Pancreas (tissue), 10 donors: ENCODE data around the gene USP13. TPM values are rescaled to one million over a fixed set of nuclear protein-coding genes. Genes with fewer than 3 reads are reported as not detected.

Experiments used
- ATAC-seq, 4 donors: fragments of 200-7000 bp; cut with Tn5 transposase; one replicate each; pipeline versions ENCODE4 v1.8.0 to v1.9.1; 2020; ENCODE audit warnings: mild to moderate bottlenecking in 4 of 4, moderate library complexity in 4 of 4
- DNase-seq, 6 donors: peaks; one replicate each; pipeline ENCODE4 v3.0.0-alpha.2; 2020
- FAIRE-seq: peaks from 2 replicates; lab custom pipeline; 2012; peaks lifted over from hg19 to GRCh38; lab: Jason Lieb, UNC
- H3K27ac ChIP-seq, 4 donors: fragments of 200-600 bp; sonication (generic); 1 replicate in 3 of 4; 2 replicates in 1 of 4; pipeline versions ENCODE4 v1.5.0 to v1.8.0; 2020
- H3K27me3 ChIP-seq, 4 donors: fragments of 200-600 bp; one replicate each; pipeline ENCODE4 v1.8.0; 2021
- H3K36me3 ChIP-seq, 3 donors: fragments of 200-600 bp; sonication (generic) in 1 of 3; one replicate each; pipeline versions ENCODE4 v1.5.0 to v1.8.0; 2020 to 2021
- H3K4me1 ChIP-seq, 3 donors: fragments of 200-600 bp; one replicate each; pipeline ENCODE4 v1.8.0; 2021
- H3K4me3 ChIP-seq, 4 donors: fragments of 200-600 bp; sonication (generic) in 2 of 4; one replicate each; pipeline versions ENCODE4 v1.5.0 to v1.8.0; 2020 to 2021
- H3K9me3 ChIP-seq, 4 donors: fragments of 200-600 bp; one replicate each; pipeline ENCODE4 v1.8.0; 2021
- WGBS, 2 donors: extraction: QIAGEN DNeasy Blood & Tissue Kit; methylation state at CpG; one replicate each; pipeline ENCODE4 v1.1.7; 2013; 5-methylcytosine and 5-hydroxymethylcytosine counted together
- intact Hi-C, 3 donors: fragments of 100-400 bp; cut with DNase I; formaldehyde crosslinking; loops; one replicate each; pipeline versions ENCODE4 v1.11.1 to v1.14.2; 2022
- polyA plus RNA-seq, 2 donors: library from polyadenylated mRNA; stranded (reverse); fragments of 200-250 nt; gene quantifications; one replicate each; pipeline ENCODE4 v1.2.3, GENCODE V29; 2013
- total RNA-seq, 6 donors: library from RNA; stranded (reverse); fragmentation: NEBNext Ultra II Directional in 4 of 6; extraction: Animal tissue kit (Norgen Biotek cat#: 25700) in 4 of 6; gene quantifications; one replicate each; pipeline versions ENCODE4 v1.2.1 to v1.2.4, GENCODE V29; 2021 to 2023
- TF ChIP-seq, protein P1 (sequence below), 4 donors: fragments of 200-600 bp; sonication (generic) in 3 of 4; IDR thresholded peaks; one replicate each; pipeline versions ENCODE4 v1.5.0 to v1.8.0; 2021; ENCODE audit warnings: antibody characterized with exemption in 4 of 4
- donor health status: healthy with polysubstance abuse.
- donor health status: DM: no; HTN: no; CAD: no; lungs with moderate emphysema.
- donor health status: DM: no; HTN: no; CAD: no.
- donor health status: control.
- donor health status: control.
- donor health status: Bipolar disorder and iron deficiency.
- donor health status: DM: yes; HTN: yes; CAD: no.
- donor health status: DM: no; HTN: no; CAD: no.
- donor health status: DM: no; HTN: no; CAD: no.
- donor health status: DM: yes; HTN: yes; CAD: no.

Gene USP13
- total and polyA plus RNA-seq, 8 donors: 1.1 to 6.1 (median 4.8) TPM

DNA sequence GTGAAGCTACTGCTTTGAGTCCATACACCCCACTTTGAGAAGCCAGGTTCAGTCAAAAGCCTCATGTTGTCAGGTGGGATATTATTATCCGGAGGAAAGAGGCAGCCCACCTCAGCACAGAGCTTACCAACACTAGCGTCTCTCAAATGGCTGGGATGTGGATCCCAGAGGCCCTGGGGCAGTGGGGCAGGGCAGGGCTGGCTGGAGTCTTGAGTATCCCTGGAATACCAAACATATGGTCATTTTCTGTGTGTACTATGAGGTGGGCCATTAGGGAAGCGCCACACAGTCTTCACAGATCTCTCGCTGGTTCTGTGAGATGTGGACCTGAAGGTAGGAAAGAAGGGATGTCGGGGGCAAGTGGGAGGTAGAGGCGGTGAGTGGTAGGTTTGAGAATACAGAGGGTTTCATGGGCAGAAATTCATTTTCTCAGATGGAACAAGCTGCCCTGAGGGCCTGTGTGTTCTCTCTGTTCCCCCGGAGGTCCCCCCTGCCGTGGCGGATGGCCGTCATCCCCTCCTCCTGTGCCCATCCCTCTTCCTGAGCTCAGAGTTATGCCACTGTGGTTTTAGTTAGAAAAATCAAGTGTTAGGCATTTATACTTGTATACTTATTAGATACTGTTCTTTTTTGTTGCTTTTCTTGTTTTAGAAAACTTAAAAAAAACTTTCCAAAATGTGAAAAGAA, 66.4 kb downstream of the USP13 start:
- FAIRE-seq (no peak), ATAC-seq (no peak), DNase-seq (no peak)
- 96% methylated on average over 10 of the region's 10 CpGs for WGBS, 2 donors
- Histone ChIP-seq H3K36me3 (no peaks in the 10 kb centered on the region), H3K4me3 (no peak overlapping the region), H3K27ac (no peak overlapping the region), H3K27me3 (no peaks in the 10 kb centered on the region), H3K9me3 (no peaks in the 10 kb centered on the region), H3K4me1 (no peaks in the 10 kb centered on the region)
- intact Hi-C loops: no loop called here
- TF ChIP-seq, protein P1, sequence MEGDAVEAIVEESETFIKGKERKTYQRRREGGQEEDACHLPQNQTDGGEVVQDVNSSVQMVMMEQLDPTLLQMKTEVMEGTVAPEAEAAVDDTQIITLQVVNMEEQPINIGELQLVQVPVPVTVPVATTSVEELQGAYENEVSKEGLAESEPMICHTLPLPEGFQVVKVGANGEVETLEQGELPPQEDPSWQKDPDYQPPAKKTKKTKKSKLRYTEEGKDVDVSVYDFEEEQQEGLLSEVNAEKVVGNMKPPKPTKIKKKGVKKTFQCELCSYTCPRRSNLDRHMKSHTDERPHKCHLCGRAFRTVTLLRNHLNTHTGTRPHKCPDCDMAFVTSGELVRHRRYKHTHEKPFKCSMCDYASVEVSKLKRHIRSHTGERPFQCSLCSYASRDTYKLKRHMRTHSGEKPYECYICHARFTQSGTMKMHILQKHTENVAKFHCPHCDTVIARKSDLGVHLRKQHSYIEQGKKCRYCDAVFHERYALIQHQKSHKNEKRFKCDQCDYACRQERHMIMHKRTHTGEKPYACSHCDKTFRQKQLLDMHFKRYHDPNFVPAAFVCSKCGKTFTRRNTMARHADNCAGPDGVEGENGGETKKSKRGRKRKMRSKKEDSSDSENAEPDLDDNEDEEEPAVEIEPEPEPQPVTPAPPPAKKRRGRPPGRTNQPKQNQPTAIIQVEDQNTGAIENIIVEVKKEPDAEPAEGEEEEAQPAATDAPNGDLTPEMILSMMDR (IDR thresholded peaks at IDR 0.05): no peak

DNA sequence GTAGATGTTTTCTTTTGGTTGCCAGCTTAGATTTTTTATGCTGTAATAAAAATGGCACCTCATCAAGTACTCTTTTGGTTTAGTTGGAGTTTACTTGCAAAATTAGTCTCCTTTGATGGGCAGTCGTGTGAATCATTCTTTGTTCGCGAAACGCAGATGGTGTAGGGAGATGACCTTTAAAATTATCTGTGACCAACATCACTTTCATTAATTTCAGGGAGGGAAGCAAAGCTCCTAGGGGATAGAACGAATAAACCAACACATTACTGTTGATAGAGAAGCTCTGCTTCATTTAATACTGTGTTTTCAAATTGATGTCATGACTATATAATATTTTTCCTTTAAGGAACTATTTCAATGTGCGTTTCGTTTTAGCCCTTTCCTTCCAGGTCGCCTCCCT, 67.4 kb downstream of the USP13 start:
- Histone ChIP-seq H3K4me3 (no peak overlapping the region), H3K36me3 (no peaks in the 10 kb centered on the region), H3K9me3 (no peaks in the 10 kb centered on the region), H3K4me1 (no peaks in the 10 kb centered on the region), H3K27me3 (no peaks in the 10 kb centered on the region), H3K27ac (no peak overlapping the region)
- FAIRE-seq (no peak), DNase-seq (no peak), ATAC-seq (no peak)
- TF ChIP-seq, protein P1 (IDR thresholded peaks at IDR 0.05): no peak
- WGBS, 2 donors: 75 to 77% methylated on average over 8 of the region's 8 CpGs
- intact Hi-C loops: no loop called here

DNA sequence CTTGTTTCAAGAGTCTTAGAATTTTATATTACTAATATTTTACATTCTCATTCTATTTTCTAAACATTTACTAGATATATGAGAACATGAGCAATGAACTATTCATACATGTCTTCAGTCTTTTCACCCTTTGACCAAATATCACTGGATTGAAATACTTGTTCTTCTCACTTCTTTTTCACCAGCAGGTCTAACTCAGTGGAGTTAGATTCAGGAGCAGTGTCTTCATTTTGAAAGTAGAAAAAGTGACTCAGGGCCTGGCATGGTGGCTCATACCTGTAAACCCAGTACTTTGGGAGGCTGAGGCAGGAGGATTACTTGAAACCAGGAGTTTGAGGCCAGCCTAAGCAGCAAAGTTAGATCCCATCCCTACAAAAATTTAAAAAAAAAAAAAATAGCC, 70.8 kb downstream of the USP13 start:
- ATAC-seq (no peak), DNase-seq (no peak), FAIRE-seq (no peak)
- H3K36me3 ChIP-seq: no peaks in the 10 kb centered on the region
- TF ChIP-seq, protein P1 (IDR thresholded peaks at IDR 0.05): no peak
- H3K4me1 ChIP-seq: no peaks in the 10 kb centered on the region
- no peaks in the 10 kb centered on the region for H3K9me3 ChIP-seq
- no peak overlapping the region for H3K4me3 ChIP-seq
- no peaks in the 10 kb centered on the region for H3K27me3 ChIP-seq
- no peak overlapping the region for H3K27ac ChIP-seq
- intact Hi-C loops: no loop called here

DNA sequence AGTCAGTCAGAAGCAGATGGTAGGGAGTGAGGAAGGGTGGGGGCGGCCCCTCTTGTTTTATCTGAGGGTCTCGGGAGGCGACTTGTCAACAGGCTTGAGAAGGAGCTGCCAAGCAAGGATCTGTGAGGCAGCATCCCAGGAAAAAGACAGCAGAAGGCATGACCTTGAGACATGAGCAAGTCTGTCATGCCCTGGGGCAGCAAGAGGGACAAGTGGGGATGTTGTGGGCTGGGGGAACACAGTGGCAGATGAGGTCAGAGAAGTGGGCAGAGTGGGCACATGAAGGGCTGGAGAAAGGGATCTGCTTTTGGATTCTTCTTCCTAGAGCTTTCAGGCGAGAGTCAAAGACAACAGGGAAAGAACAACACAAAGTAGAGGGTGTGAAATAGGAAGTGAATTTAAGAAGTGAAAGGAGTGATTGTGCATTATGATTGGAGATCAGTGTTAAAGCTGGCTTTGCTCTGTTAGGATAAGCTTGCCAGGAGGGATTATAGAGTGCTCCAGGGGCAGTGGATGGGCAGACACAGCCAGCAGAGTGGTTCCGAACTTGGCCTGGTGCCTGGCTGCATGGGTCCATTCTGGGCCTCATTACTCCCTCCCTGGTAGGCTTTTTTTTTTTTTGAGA, 73.3 kb downstream of the USP13 start:
- Histone ChIP-seq H3K27ac (no peak overlapping the region), H3K4me1 (no peaks in the 10 kb centered on the region), H3K4me3 (no peak overlapping the region), H3K9me3 (no peaks in the 10 kb centered on the region), H3K27me3 (no peaks in the 10 kb centered on the region), H3K36me3 (no peaks in the 10 kb centered on the region)
- FAIRE-seq (no peak), DNase-seq (no peak), ATAC-seq (no peak)
- TF ChIP-seq, protein P1 (IDR thresholded peaks at IDR 0.05): no peak
- WGBS, 2 donors: 92 to 97% methylated on average over 5 of the region's 5 CpGs
- intact Hi-C loops: no loop called here

DNA sequence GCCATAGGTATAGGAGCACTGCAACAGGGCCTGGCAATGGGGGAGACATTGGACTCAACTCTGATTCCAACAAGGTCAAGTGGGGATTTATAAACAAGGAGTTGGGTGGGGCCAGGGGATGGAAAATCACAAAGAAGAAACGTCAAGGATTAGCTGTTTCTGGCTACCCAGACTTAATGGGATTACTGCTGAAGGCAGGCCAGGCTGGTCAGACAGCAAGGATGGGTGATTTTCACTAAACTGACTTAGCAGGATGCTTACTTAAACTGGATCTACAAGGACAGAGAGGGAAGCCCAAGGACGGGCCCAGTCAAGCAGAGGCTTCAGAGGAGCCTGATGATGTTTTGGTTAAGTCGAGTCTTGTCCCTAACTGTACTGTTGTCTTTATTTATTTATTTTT, 76.2 kb downstream of the USP13 start:
- H3K27me3 ChIP-seq: no peaks in the 10 kb centered on the region
- no peak for ATAC-seq
- H3K27ac ChIP-seq: no peak overlapping the region
- TF ChIP-seq, protein P1 (IDR thresholded peaks at IDR 0.05): no peak
- no peak for DNase-seq
- H3K4me3 ChIP-seq: no peak overlapping the region
- 88 to 90% methylated on average over 3 of the region's 3 CpGs for WGBS, 2 donors
- no peaks in the 10 kb centered on the region for H3K4me1 ChIP-seq
- intact Hi-C loops: no loop called here
- no peaks in the 10 kb centered on the region for H3K9me3 ChIP-seq
- FAIRE-seq: no peak
- no peaks in the 10 kb centered on the region for H3K36me3 ChIP-seq
